Lower lobe of right lung (tissue), 2 donors: ENCODE data around the gene AP2M1. TPM values are rescaled to one million over a fixed set of nuclear protein-coding genes. Genes with fewer than 3 reads are reported as not detected.

Source experiments
- ATAC-seq, 2 donors: fragments of 200-7000 bp; cut with Tn5 transposase; one replicate each; pipeline ENCODE4 v1.9.1; 2020 to 2022; ENCODE audit warnings: mild to moderate bottlenecking in 2 of 2, moderate library complexity in 2 of 2
- DNase-seq: peaks from one replicate; pipeline ENCODE4 v3.0.0-alpha.2; 2020
- H3K27ac ChIP-seq: fragments of 200-600 bp; one replicate; pipeline ENCODE4 v1.8.0; 2022
- H3K27me3 ChIP-seq: fragments of 200-600 bp; one replicate; pipeline ENCODE4 v1.8.0; 2022; ENCODE audit warnings: low read depth
- H3K36me3 ChIP-seq: fragments of 200-600 bp; one replicate; pipeline ENCODE4 v1.8.0; 2022; ENCODE audit warnings: mild to moderate bottlenecking
- H3K4me1 ChIP-seq: fragments of 200-600 bp; one replicate; pipeline ENCODE4 v1.8.0; 2022
- H3K4me3 ChIP-seq: fragments of 200-600 bp; one replicate; pipeline ENCODE4 v1.8.0; 2022; ENCODE audit warnings: mild to moderate bottlenecking
- H3K9me3 ChIP-seq: fragments of 200-600 bp; one replicate; pipeline ENCODE4 v1.8.0; 2022
- CTCF ChIP-seq: fragments of 200-600 bp; IDR thresholded peaks from one replicate; pipeline ENCODE4 v1.8.0; 2022; ENCODE audit warnings: antibody characterized with exemption, mild to moderate bottlenecking
- intact Hi-C: fragments of 100-400 bp; cut with DNase I; formaldehyde crosslinking; loops from one replicate; pipeline ENCODE4 v1.11.0; 2022
- total RNA-seq: library from RNA; stranded (reverse); fragmentation: NEBNext Ultra II Directional; extraction: Animal tissue kit (Norgen Biotek cat#: 25700); gene quantifications from one replicate; pipeline ENCODE4 v1.2.1, GENCODE V29; 2021
- donor health status: DM: no; HTN: yes; CAD: no; lungs with severe emphysema.

Gene AP2M1
- total RNA-seq, 1 donor from 2014 or later = 241 TPM

GRCh38 chr3:184154885-184155643 lies 19.6 kb upstream of the AP2M1 start, which contains the start of gene DVL3:
TSS of gene DVL3 (plus strand) at chr3:184155377. CDS start at chr3:184155636, 259 bp downstream.
- intact Hi-C loops = no loop called here
- Histone ChIP-seq H3K27ac (peak within 1 kb of the TSS; percentile 88), H3K36me3 (no peaks in the 10 kb centered on the region), H3K4me1 (peaks cover 45% of the 10 kb centered on the region), H3K4me3 (peak within 1 kb of the TSS; percentile 97), H3K9me3 (no peaks in the 10 kb centered on the region), H3K27me3 (no peaks in the 10 kb centered on the region)
- no peak for TF ChIP-seq CTCF
- DNase-seq (peak; percentile 86), ATAC-seq (peak; percentile 92 to 94)

- Histone ChIP-seq H3K27ac (peak overlapping the region; percentile 88), H3K4me3 (peak overlapping the region; percentile 97), H3K9me3 (no peaks in the 10 kb centered on the region), H3K36me3 (no peaks in the 10 kb centered on the region), H3K4me1 (peaks cover 53% of the 10 kb centered on the region), H3K27me3 (no peaks in the 10 kb centered on the region)
- TF ChIP-seq CTCF = no peak
- ATAC-seq = peak; percentile 35
- peak; percentile 68 for DNase-seq
- intact Hi-C loops = no loop called here
These were observed 18.8 kb upstream of the AP2M1 start for GRCh38 chr3:184155644-184156521.

- Histone ChIP-seq H3K4me1 (peaks cover 60% of the 10 kb centered on the region), H3K27ac (peak overlapping the region; percentile 88), H3K27me3 (no peaks in the 10 kb centered on the region), H3K36me3 (no peaks in the 10 kb centered on the region), H3K4me3 (peak overlapping the region; percentile 97), H3K9me3 (no peaks in the 10 kb centered on the region)
- intact Hi-C loops = no loop called here
- TF ChIP-seq CTCF = no peak
- ATAC-seq (peak; percentile 59 to 63), DNase-seq (no peak)
These were observed 18.1 kb upstream of the AP2M1 start for GRCh38 chr3:184156522-184156955.

GRCh38 chr3:184157206-184157605 lies 17.4 kb upstream of the AP2M1 start:
- no peak for ATAC-seq
- peak overlapping the region; percentile 97 for H3K4me3 ChIP-seq
- TF ChIP-seq CTCF = no peak
- intact Hi-C loops = no loop called here
- no peaks in the 10 kb centered on the region for H3K9me3 ChIP-seq
- H3K27me3 ChIP-seq = no peaks in the 10 kb centered on the region
- DNase-seq = no peak
- peaks cover 66% of the 10 kb centered on the region for H3K4me1 ChIP-seq
- H3K36me3 ChIP-seq = peaks cover 7% of the 10 kb centered on the region
- peak overlapping the region; percentile 88 for H3K27ac ChIP-seq

- TF ChIP-seq CTCF = no peak
- Histone ChIP-seq H3K4me1 (peaks cover 67% of the 10 kb centered on the region), H3K36me3 (peaks cover 17% of the 10 kb centered on the region), H3K9me3 (no peaks in the 10 kb centered on the region), H3K27ac (no peak overlapping the region), H3K27me3 (no peaks in the 10 kb centered on the region), H3K4me3 (no peak overlapping the region)
- intact Hi-C loops = no loop called here
- DNase-seq (no peak), ATAC-seq (no peak)
These were observed 16.3 kb upstream of the AP2M1 start for GRCh38 chr3:184158404-184158803.
